HG03521 (cell line): ENCODE results near the gene MARCHF3.
A peak's percentile ranks its signal among the peaks of the same experiment; 100 is the strongest.
"Not testable (repeated sequence)": the region's sequence is repeated elsewhere in the genome, so short reads cannot be mapped to it uniquely, and the experiment has no call there.

Experiments used
- ATAC-seq: cut with Tn5 transposase; IDR thresholded peaks from one replicate; pipeline ENCODE4 v1.9.1; 2021; ENCODE audit warnings: mild to moderate bottlenecking, moderate library complexity; ENCODE audit not compliant: unreplicated experiment

Gene MARCHF3

GRCh38 chr5:127014573-127014972, 15.8 kb downstream of the MARCHF3 start:
- peak; percentile 41 for ATAC-seq

- ATAC-seq: no peak
Observed at GRCh38 chr5:127013407-127013806, 17.0 kb downstream of the MARCHF3 start.

GRCh38 chr5:127012916-127013315, 17.4 kb downstream of the MARCHF3 start:
- ATAC-seq: no peak

GRCh38 chr5:127011961-127012644, 18.3 kb downstream of the MARCHF3 start:
- peak; percentile 60 for ATAC-seq

GRCh38 chr5:127011153-127011552, 19.2 kb downstream of the MARCHF3 start:
- ATAC-seq: no peak

- ATAC-seq: no peak
Observed at GRCh38 chr5:127010362-127010761, 20.0 kb downstream of the MARCHF3 start.

GRCh38 chr5:127009784-127010183, 20.6 kb downstream of the MARCHF3 start:
- no peak for ATAC-seq

- ATAC-seq: no peak
Observed at GRCh38 chr5:127008300-127008975, 21.9 kb downstream of the MARCHF3 start.

- ATAC-seq: no peak
Observed at GRCh38 chr5:127007522-127007921, 22.8 kb downstream of the MARCHF3 start.

- no peak for ATAC-seq
Observed at GRCh38 chr5:127006744-127007143, 23.6 kb downstream of the MARCHF3 start.

- ATAC-seq: not testable (repeated sequence)
Observed at GRCh38 chr5:127005282-127005681, 25.1 kb downstream of the MARCHF3 start.

GRCh38 chr5:127004721-127005120, 25.6 kb downstream of the MARCHF3 start:
- ATAC-seq: no peak

GRCh38 chr5:127003798-127004495, 26.4 kb downstream of the MARCHF3 start:
- no peak for ATAC-seq

- no peak for ATAC-seq
Observed at GRCh38 chr5:127002390-127002789, 28.0 kb downstream of the MARCHF3 start.

GRCh38 chr5:127001621-127002296, 28.6 kb downstream of the MARCHF3 start:
- ATAC-seq: no peak

- no peak for ATAC-seq
Observed at GRCh38 chr5:126998895-126999570, 31.3 kb downstream of the MARCHF3 start.

GRCh38 chr5:126998201-126998631, 32.1 kb downstream of the MARCHF3 start:
- no peak for ATAC-seq

- ATAC-seq: no peak
Observed at GRCh38 chr5:126995689-126996088, 34.7 kb downstream of the MARCHF3 start.

GRCh38 chr5:126995039-126995438, 35.3 kb downstream of the MARCHF3 start:
- ATAC-seq: no peak

GRCh38 chr5:126994485-126994884, 35.9 kb downstream of the MARCHF3 start:
- no peak for ATAC-seq
